HG02884 (cell line): ENCODE results near the gene CNDP2.
A peak's percentile ranks its signal among the peaks of the same experiment; 100 is the strongest.

ENCODE experiments used
- ATAC-seq: cut with Tn5 transposase; IDR thresholded peaks from one replicate; pipeline ENCODE4 v1.9.1; 2021; ENCODE audit warnings: mild to moderate bottlenecking, moderate library complexity; ENCODE audit not compliant: unreplicated experiment

Gene CNDP2

DNA sequence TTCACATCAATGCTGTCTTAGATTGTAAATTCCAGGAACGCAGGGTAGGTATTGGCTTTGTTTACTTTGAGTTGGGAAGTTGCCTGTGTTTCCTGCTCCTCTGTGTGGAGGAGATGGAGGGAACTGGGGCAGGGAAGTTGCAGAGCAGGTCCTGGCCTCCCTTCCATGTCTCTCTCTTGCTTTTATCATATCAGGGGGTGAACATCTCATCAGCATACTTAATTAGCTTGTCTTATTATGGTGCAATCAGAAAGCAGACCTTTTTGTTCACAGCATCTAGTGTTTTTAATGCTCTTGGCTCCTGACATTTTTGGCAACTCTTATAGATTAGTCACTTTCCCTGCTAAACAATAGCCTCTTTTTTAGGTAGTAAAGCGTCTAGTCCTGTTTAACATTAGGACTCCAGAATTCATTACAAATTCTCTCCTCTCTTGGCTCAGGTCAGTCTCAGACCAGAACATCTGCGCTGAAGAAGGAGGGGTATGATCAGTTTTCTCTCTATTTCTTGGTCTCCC lies 27.6 kb upstream of the CNDP2 start:
- ATAC-seq, result no peak

DNA sequence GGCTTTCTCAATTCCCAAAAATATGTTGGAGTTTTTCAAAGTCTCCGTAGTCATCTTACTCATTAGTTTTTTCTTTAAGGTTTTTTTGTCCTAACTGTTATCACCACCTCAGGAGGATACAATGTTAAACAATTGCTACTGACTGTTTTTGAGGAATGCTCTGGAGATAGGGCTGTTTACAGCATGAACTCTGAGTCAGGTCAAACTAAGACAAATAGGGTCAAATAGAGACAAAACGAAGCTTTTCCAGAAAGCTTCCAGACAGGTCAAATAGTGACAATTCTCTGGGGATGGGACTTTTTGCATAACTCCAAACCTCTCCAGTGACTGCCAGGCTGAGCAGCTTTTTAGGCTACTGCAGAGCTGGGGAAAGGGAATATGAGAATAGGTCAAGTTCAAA lies 23.9 kb upstream of the CNDP2 start:
- no peak for ATAC-seq

DNA sequence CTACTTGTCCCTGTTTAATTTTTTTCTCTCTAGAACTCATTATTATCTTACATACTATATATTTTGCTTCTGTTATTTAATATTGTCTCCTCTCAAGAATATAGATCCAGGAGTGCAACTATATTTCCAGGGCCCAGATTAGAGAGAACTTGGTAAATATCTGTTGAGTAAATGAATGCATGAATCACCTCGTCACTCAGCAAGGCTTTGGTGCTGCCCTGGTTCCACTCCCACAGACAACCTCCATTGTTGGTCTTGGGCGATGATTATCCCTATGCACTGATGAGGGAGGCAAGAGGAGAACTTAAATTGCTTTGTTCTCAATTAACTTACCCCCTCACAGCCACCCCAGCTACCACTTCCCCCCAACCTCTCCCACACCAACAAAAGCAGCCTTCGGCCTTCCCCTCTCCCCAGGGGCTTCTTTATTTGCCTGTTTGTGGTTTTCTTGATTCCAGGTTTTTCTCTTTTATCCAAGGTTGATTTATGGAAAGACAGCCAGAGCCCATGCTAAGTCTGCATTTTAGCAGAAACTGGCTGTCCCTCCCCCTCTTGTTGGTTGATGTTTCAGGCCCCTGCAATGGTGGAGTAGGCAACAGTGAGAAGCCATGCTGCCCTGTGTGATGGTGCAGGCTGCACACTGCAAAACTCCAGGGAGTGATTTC lies 22.1 kb upstream of the CNDP2 start:
- ATAC-seq, result no peak

DNA sequence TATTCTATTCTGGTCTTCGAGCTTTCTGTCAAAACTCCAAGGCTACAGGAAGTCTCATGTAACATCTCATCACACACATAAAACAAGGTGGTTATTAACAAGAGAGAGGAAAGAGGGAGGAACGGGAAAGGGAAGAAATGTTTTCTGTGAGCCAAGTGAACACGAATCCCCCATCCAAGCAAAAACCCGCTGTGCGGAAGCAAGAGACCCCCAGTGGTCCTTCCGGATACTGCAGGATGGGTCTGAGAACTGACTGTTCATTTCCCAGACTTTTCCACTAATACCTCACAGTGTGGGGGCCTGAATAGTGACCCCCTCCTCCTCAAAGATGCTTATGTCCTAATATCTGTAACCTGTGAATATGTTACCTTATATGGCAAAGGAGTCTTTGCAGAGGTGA lies 20.0 kb upstream of the CNDP2 start:
- ATAC-seq, result no peak

DNA sequence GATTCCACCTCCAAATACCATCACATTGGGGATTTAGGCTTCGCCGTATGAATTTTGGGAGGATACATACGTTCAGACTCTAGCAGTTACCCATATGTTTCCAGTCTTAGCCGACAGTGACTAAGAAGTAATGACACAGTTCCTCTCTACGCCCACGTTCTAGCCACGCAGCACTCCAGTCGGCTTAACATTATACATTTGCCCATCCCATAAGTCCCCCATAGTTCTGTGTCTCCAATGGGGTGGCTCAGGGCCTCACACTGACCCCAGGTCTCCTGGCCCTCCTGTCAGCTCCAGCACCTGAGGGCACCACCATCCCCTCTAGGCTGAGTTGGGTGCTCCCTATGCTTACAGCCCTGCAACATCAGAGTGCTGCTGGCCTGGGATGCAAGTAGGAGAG lies 18.4 kb upstream of the CNDP2 start:
- ATAC-seq, result no peak

DNA sequence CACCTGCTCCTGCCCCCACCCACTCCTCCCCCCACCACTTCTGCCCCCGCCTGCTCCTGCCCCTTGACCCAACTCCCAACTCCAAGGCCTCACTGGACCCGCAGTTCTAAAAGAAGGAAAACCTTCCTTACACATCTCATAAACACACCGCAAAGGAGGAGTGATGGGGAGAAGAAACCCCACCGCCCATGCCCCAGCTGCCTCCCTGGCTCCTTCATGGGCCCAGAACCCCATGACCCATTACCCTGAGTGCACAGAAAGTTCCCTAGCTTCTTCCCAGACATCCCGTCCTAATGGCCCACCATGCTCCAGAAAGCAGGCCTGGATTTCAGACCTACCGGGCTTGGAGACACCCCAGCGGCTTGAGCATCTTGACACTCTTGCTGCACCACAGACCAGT lies 17.8 kb upstream of the CNDP2 start:
- ATAC-seq, result no peak

DNA sequence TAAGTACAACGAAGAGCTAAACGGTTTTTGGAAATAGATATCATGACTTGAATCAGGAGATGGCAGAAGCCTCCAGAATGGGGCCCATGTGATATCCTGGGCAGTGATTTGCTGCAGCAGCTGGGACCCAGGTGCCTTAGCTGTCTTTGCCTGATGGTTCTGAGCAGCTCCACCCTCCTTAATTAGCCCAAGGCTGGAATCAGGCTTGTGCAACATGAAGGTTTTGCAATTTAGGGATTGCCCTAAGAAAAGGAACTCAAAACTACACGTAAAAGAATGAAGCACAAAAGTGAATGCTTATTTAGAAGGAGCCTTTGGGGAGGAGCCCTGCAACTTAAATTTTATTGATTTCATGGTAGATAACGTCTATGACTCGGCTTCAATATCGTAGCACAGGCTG lies 17.3 kb upstream of the CNDP2 start:
- no peak for ATAC-seq

DNA sequence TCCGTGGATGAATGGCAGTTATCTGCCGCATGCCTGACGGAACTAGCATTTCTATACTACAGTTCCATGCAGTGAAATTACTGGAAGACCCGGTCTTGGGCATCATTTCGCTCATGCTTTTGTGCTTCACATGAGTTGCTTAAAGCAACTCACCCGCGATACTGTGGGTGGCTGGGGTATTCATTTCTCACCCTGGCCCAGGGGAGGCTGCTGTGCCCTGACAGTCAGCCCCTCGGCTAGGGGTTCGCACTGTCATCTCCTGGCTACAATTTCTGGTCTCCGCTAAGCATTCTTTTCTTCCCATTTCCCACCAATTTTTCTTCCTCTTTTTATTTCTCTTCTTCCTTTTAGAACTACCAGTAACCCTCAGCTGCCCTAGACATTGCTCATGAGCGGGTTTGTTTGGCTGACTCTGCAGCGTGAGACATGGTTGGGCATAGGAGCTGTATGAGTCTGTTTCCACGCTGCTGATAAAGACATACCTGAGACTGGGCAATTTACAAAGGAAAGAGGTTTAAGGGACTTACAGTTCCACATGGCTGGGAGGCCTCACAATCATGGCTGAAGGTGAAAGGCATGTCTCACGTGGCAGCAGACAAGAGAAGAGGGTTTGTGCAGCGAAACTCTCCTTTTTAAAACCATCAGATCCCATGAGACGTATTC lies 16.5 kb upstream of the CNDP2 start:
- no peak for ATAC-seq

DNA sequence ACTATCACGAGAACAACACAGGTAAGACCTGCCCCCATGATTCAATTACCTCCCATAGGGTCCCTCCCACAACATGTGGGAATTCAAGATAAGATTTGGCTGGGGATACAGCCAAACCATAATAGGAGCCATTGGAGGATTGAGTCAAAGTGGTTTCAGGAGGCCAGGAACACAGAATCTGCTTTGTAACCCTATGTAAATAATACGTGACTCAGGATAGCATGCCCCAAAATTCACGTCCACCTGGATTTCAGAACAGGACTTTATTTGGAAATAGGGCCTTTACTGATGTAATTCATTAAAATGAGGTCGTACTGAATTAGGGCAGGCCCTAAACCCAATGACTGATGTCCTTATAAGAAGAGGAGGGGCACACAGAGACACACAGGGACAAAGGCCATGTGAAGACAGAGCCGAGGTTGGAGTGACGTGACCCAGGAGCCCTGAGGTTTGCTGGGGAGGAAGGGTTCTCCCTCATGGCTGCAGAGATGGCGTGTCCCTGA lies 16.0 kb upstream of the CNDP2 start:
- no peak for ATAC-seq

DNA sequence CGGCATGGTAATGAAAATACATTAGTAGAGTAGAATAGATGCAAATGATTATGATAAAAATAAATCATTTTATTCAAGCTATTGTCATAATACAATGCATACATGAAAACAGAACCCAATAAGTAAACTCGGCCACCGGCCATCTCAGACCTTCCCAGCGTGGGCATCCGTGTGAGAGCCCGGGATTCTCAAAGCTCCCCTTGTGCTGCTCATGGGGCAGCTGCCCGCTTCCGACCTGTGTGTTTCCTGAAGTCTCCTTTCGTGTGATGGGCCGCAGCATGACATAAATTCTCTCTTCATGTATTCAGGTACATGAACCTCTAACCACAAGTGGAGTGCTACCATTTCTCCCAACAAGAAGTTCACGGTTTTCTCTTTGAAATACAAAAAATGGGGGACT lies 13.5 kb upstream of the CNDP2 start:
- no peak for ATAC-seq

DNA sequence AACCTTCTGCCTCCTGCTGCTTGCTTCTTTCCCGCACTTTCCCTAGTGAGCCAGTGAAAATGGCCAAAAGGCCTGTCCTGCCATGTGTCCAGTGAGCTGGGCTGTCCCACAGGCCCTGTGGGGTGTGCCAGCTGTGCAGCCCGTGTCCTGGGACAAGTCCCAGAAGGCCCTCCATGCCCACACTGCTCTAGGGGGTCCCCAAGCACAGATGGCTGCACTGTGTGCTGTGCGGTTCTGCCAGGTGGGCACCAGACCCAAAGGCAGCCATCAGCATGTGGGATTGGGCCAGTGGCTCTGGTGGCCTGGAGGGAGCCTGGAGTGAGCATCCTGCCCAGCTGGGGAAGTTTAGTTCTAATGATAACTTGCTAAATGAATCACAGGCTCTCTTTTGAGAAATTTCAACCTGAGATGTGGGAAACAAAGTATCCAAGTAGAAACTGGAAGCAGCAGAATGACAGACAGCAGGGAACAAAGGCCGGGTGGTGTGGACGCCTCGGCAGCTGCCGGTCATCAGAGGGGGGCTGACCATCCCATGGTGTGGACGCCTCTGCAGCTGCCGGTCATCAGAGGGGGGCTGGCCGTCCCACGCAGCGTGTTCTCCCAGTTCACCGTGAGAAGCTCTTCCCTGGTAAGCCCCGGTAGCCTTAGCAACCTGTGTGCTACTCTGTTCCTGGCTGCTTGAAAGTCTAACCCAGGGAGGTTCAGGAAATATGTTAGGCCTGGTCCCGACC lies 9.9 kb upstream of the CNDP2 start:
- no peak for ATAC-seq

DNA sequence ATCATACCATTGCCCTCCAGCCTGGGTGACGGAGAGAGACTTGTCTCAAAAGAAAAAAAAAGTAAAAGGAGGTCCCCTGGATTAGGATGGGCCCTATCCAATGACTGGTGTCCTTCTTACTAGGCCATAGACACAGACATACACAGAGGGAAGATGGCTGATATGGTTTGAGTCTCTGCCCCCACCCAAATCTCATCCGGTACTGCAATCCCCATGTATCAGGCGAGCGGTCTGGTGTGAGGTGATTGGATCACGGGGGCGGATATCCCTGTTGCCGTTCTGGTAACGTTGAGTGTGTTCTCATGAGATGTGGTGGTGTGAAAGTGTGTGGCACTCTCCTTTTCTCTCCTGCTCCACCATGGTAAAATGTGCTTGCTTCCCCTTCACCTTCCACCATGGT lies 7.8 kb upstream of the CNDP2 start:
- no peak for ATAC-seq

DNA sequence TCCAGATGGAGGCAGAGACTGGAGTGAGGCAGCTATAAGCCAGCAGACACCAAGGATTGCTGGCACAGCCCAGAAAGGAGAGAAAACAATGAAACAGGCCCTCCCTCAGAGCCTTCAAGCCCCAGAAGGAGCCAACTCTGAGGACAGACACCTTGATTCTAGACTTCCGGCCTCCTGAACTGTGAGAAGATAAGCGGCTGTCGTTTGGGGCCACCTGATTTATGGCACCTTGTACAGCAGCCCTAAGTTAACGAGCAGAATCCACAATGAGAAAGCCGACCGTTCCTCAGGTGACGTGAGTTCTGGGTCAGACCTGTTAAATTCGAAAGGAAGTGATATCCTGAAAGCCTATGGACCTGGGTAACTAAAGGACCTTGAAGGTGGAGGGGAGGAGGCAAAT lies 7.3 kb upstream of the CNDP2 start:
- ATAC-seq, result no peak

DNA sequence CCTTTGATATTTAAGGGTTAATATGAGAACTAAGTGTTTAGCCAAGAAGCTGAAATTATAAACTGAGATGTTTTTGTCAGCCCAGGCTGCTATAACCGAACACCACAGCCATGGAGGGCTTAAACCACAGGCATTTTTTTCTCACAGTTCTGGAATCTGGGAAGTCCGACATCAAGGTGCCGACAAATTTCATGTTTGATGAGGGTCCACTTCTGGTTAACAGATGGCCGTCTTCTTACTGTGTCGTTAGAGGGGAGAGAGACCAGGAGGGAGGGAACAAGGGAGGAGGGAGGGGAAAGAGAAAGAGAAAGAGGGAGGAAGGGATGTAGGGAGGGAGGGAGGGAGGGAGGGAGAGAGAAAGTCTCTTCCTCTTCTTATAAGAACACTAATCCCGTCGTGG lies 6.5 kb upstream of the CNDP2 start:
- ATAC-seq, result no peak

DNA sequence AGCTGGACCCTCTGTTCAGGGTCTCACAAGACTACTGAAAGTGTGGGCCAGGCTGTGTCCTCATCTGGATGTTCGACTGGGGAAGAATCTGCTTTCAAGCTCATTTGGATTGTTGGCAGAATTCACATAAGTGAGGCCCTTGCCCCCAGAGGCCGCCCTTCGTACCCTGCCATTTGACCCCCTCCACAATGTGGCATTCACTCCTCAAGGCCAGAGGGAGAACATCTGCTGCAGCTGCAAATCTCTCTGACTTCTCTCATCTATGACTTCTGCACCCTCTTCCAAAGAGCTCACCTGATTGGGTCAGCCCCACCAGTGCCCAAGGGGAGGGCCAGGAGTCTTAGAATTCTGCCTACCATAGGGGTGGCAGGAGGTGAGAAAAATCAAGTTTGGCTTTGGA lies 3.9 kb upstream of the CNDP2 start:
- no peak for ATAC-seq

DNA sequence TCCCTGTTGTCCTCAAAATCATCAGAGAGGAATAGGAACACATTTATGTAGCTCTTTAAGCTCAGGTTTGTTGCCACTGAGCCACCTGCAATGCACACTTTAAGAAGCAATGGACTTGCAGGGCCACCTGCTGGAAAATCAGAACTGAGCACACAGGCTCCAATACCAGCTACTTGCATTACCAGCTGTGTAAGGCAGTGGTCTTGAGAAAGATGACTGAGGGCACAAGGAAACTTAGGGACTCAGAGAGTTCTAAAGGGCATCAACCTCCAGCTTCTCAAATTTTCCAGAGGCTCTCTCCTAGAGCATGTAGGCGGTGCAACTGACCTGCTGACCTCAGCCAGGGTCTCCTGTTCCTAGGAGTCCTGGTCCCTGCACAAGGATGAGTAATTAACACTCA lies 2.5 kb upstream of the CNDP2 start:
- ATAC-seq, result peak; percentile 22

DNA sequence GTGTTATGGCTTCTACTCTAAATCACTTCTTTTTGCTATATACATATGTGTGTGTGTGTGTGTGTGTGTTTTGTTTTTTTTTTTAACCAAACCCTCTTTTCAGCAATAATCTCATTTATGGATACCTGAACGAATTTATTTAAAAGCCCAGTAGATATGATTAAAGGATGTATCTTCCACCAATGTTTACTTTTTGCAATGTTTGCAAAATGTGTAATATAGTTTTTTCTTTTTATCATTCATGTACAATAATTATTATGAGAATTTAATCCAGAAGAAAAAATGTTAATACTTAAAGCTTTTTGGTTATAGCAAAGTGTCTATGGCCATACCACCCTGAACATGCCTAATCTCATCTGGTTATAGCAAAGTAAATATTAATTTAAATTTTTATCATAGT lies 1.6 kb upstream of the CNDP2 start:
- ATAC-seq, result no peak

DNA sequence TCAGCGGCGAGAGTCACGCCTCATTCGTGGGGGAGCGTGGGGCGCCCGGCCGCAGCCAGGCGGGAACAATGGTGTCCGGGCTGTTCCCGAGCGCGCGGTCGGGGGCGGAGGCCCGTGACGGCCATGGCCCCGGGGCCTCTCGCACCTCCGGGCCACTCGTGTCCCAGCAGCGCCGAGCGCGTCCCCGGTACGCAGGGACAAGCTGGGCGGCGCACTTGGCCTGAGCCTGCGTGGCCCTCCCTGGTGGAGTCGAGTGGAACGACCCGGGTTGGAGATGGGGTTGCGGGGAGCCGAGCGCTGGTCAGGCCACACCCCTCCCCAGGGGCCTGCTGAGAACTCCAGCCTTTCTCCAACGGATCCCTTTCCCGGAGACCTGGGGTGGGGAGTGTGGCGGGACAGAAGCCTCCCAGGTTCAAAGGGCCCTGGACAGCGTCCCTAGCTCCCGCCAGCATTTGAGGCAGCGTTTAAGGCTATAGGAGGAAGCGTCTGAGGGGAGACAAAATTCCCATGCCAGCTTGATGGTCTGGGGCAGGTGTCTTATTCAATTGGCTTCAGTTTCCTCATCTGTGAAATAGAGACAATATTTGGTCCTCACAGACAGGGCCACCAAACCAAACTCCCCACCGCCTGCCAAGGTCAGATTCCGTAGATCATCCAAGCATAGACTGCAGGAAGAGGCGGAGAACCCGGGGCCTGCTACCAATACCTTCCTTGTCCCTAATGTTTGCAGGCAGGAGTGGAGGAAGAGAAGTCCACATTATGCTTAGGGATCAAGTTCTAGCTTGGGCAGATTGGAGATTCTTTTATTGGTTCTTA lies 553 bp downstream of the CNDP2 start:
- peak; percentile 15 for ATAC-seq

DNA sequence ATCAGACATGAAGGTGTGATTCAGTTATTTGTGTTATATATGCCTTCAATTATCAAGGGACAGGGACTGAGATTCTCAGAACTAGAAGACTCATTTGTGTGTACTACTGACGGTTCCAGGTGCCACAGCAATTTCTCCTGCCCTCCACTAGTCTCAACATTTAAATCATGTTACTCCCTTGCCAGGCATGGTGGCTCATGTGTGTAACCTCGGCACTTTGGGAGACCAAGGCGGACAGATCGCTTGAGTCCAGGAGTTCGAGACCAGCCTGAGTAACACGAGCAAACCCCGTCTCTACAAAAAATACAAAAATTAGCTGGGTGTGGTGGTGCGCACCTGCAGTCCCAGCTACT lies 1.1 kb downstream of the CNDP2 start:
- no peak for ATAC-seq

DNA sequence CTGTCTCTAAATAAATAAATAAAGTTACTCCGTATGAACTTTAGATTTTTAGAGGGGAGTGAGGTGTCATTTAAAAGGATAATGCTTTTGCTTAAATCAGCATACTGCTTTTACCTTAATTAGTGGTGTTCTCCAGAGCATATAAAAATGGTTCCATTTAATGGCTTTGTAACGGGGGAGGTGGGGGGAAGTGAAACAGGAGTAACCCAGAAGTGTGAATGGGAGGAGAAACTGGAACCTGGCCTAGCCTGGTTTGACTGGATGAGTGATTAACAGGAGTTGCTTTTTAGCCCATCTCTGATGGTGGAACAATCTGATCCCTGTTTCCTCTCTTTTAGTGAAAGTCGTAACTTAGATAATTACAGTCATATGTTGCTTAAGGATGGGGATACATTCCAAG lies 1.6 kb downstream of the CNDP2 start:
- ATAC-seq, result no peak
